ENCODE measurements around the gene S100G.

GRCh38 chrX:16603822-16604221 lies 46.1 kb upstream of the S100G start:
- TF ChIP-seq TARDBP (IDR thresholded peaks at IDR 0.05) (no peak), NFRKB (IDR thresholded peaks at IDR 0.05) (no peak), L3MBTL2 (conservative IDR thresholded peaks at IDR 0.05) (no peak), FOXM1 (IDR thresholded peaks at IDR 0.05; ENCODE audit: borderline replicate concordance) (no peak), ARNT (IDR thresholded peaks at IDR 0.05) (no peak), BHLHE40 (IDR thresholded peaks at IDR 0.05; ENCODE audit: borderline replicate concordance) (no peak), SP1 (IDR thresholded peaks at IDR 0.05) (no peak), SUZ12 (IDR thresholded peaks at IDR 0.05) (no peak), HDGF (IDR thresholded peaks at IDR 0.05; ENCODE audit: borderline replicate concordance) (no peak), FOXA1 (IDR thresholded peaks at IDR 0.05) (no peak), CTBP1 (IDR thresholded peaks at IDR 0.05; ENCODE audit: borderline replicate concordance) (no peak), FOXK2 (IDR thresholded peaks at IDR 0.05) (no peak), ELF4 (IDR thresholded peaks at IDR 0.05) (no peak)
- TF ChIP-seq, protein P1, sequence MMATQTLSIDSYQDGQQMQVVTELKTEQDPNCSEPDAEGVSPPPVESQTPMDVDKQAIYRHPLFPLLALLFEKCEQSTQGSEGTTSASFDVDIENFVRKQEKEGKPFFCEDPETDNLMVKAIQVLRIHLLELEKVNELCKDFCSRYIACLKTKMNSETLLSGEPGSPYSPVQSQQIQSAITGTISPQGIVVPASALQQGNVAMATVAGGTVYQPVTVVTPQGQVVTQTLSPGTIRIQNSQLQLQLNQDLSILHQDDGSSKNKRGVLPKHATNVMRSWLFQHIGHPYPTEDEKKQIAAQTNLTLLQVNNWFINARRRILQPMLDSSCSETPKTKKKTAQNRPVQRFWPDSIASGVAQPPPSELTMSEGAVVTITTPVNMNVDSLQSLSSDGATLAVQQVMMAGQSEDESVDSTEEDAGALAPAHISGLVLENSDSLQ (IDR thresholded peaks at IDR 0.05), result no peak

Data from HEK293T (cell line).